ENCODE results near the gene CERS3.

Gene CERS3

GRCh38 chr15:100383302-100384107, 145.2 kb downstream of the CERS3 start:
- no peak for DNase-seq (ENCODE audit: low read depth in 2 of 2)

- no peak for DNase-seq (ENCODE audit: low read depth in 2 of 2)
These were observed 154.8 kb downstream of the CERS3 start for GRCh38 chr15:100373942-100374341.

- DNase-seq (ENCODE audit: low read depth in 2 of 2) = no peak
These were observed 155.4 kb downstream of the CERS3 start for GRCh38 chr15:100373120-100373896.

GRCh38 chr15:100372739-100373119, 156.0 kb downstream of the CERS3 start:
- no peak for DNase-seq (ENCODE audit: low read depth in 2 of 2)

GRCh38 chr15:100355342-100355741, 173.4 kb downstream of the CERS3 start:
- no peak for DNase-seq (ENCODE audit: low read depth in 2 of 2)

GRCh38 chr15:100353449-100353848, 175.3 kb downstream of the CERS3 start:
- DNase-seq (ENCODE audit: low read depth in 2 of 2) = no peak

- DNase-seq (ENCODE audit: low read depth in 2 of 2) = no peak
These were observed 178.1 kb downstream of the CERS3 start for GRCh38 chr15:100350434-100351226.

Measured in stimulated activated CD8-positive, alpha-beta memory T cell treated with anti-CD3 and anti-CD28 coated beads, Interleukin-15, amount 100 ng/mL, for 4 hours (primary cell).